Neuron (in vitro differentiated cells): ENCODE measurements around the gene C2orf78.
"Not testable (repeated sequence)": the region's sequence is repeated elsewhere in the genome, so short reads cannot be mapped to it uniquely, and the experiment has no call there.

Source experiments
- H2AFZ ChIP-seq: one replicate; pipeline ENCODE4 v1.6.1; 2013; ENCODE audit warnings: low read depth, mild to moderate bottlenecking, inconsistent platforms, low read length, moderate library complexity
- H3K27me3 ChIP-seq: one replicate; pipeline ENCODE4 v1.6.1; 2013; ENCODE audit warnings: low read length; ENCODE audit not compliant: insufficient read depth
- H3K36me3 ChIP-seq: one replicate; pipeline ENCODE4 v1.6.1; 2013; ENCODE audit warnings: low read length; ENCODE audit not compliant: insufficient read depth
- H3K4me1 ChIP-seq: one replicate; pipeline ENCODE4 v1.6.1; 2013; ENCODE audit warnings: low read length; ENCODE audit not compliant: insufficient read depth
- H3K4me3 ChIP-seq: 2 replicates; pipeline ENCODE4 v1.5.1; 2013; ENCODE audit warnings: mild to moderate bottlenecking, low read length, moderate library complexity
- H3K9me3 ChIP-seq: one replicate; pipeline ENCODE4 v1.6.1; 2013; ENCODE audit warnings: low read length

C2orf78 gene

GRCh38 chr2:73764945-73765344 is 19.0 kb upstream of the C2orf78 start:
- peaks cover 74% of the 10 kb centered on the region for H3K36me3 ChIP-seq

GRCh38 chr2:73766349-73766748 is 17.6 kb upstream of the C2orf78 start:
- Histone ChIP-seq H3K27me3 (no peaks in the 10 kb centered on the region), H3K9me3 (no peaks in the 10 kb centered on the region), H3K4me3 (no peak overlapping the region), H3K4me1 (no peaks in the 10 kb centered on the region), H3K36me3 (peaks cover 63% of the 10 kb centered on the region), H2AFZ (no peak overlapping the region)

More at GRCh38 chr2:73764945-73765344, 19.0 kb upstream of the C2orf78 start:
- Histone ChIP-seq H3K4me3 (no peak overlapping the region), H3K9me3 (no peaks in the 10 kb centered on the region), H3K4me1 (no peaks in the 10 kb centered on the region), H2AFZ (no peak overlapping the region), H3K27me3 (no peaks in the 10 kb centered on the region)

GRCh38 chr2:73766994-73767393 is 17.0 kb upstream of the C2orf78 start:
- H2AFZ ChIP-seq: no peak overlapping the region
- H3K4me1 ChIP-seq: no peaks in the 10 kb centered on the region
- no peaks in the 10 kb centered on the region for H3K27me3 ChIP-seq
- H3K9me3 ChIP-seq: no peaks in the 10 kb centered on the region
- H3K4me3 ChIP-seq: no peak overlapping the region
- H3K36me3 ChIP-seq: peaks cover 63% of the 10 kb centered on the region

GRCh38 chr2:73770725-73771124 is 13.3 kb upstream of the C2orf78 start:
- H3K27me3 ChIP-seq: no peaks in the 10 kb centered on the region
- H3K9me3 ChIP-seq: no peaks in the 10 kb centered on the region
- H3K4me3 ChIP-seq: no peak overlapping the region
- H3K36me3 ChIP-seq: peaks cover 72% of the 10 kb centered on the region
- H2AFZ ChIP-seq: no peak overlapping the region
- no peaks in the 10 kb centered on the region for H3K4me1 ChIP-seq

GRCh38 chr2:73772819-73773218 is 11.2 kb upstream of the C2orf78 start:
- H3K36me3 ChIP-seq: peaks cover 69% of the 10 kb centered on the region
- H3K27me3 ChIP-seq: no peaks in the 10 kb centered on the region
- no peak overlapping the region for H3K4me3 ChIP-seq
- H3K4me1 ChIP-seq: no peaks in the 10 kb centered on the region
- H3K9me3 ChIP-seq: no peaks in the 10 kb centered on the region
- no peak overlapping the region for H2AFZ ChIP-seq

- no peak overlapping the region for H3K4me3 ChIP-seq
- no peak overlapping the region for H2AFZ ChIP-seq
- H3K36me3 ChIP-seq: peaks cover 48% of the 10 kb centered on the region
- H3K27me3 ChIP-seq: no peaks in the 10 kb centered on the region
- H3K9me3 ChIP-seq: no peaks in the 10 kb centered on the region
- H3K4me1 ChIP-seq: peaks cover 4% of the 10 kb centered on the region
Observed at GRCh38 chr2:73776381-73776780, 7.6 kb upstream of the C2orf78 start.

- Histone ChIP-seq H3K36me3 (peaks cover 47% of the 10 kb centered on the region), H3K27me3 (no peaks in the 10 kb centered on the region), H3K4me1 (peaks cover 4% of the 10 kb centered on the region), H2AFZ (no peak overlapping the region), H3K4me3 (no peak overlapping the region), H3K9me3 (no peaks in the 10 kb centered on the region)
Observed at GRCh38 chr2:73776869-73777519, 7.0 kb upstream of the C2orf78 start.

GRCh38 chr2:73778867-73779466 is 5.0 kb upstream of the C2orf78 start:
- H3K36me3 ChIP-seq: peaks cover 28% of the 10 kb centered on the region
- H2AFZ ChIP-seq: peak overlapping the region; percentile 67
- H3K4me1 ChIP-seq, H3K9me3 ChIP-seq, H3K27me3 ChIP-seq: not testable (repeated sequence)
- H3K4me3 ChIP-seq: peak overlapping the region; percentile 80

GRCh38 chr2:73779467-73780236 is 4.3 kb upstream of the C2orf78 start, which contains the start of gene DUSP11:
TSS of gene DUSP11 (minus strand) at chr2:73780103. CDS start at chr2:73779974, 129 bp downstream.
- Histone ChIP-seq H3K36me3 (peaks cover 21% of the 10 kb centered on the region), H3K4me1 (peaks cover 4% of the 10 kb centered on the region), H3K9me3 (no peaks in the 10 kb centered on the region), H3K27me3 (no peaks in the 10 kb centered on the region), H3K4me3 (peak within 1 kb of the TSS; percentile 80), H2AFZ (peak within 1 kb of the TSS; percentile 67)

GRCh38 chr2:73780237-73780582 is 3.8 kb upstream of the C2orf78 start:
- no peaks in the 10 kb centered on the region for H3K9me3 ChIP-seq
- peak overlapping the region; percentile 67 for H2AFZ ChIP-seq
- peak overlapping the region; percentile 80 for H3K4me3 ChIP-seq
- H3K4me1 ChIP-seq: peaks cover 4% of the 10 kb centered on the region
- peaks cover 15% of the 10 kb centered on the region for H3K36me3 ChIP-seq
- H3K27me3 ChIP-seq: no peaks in the 10 kb centered on the region

GRCh38 chr2:73783402-73783801 is 581 bp upstream of the C2orf78 start:
- H3K9me3 ChIP-seq, H3K4me3 ChIP-seq, H3K4me1 ChIP-seq, H2AFZ ChIP-seq, H3K36me3 ChIP-seq, H3K27me3 ChIP-seq: not testable (repeated sequence)

- Histone ChIP-seq H3K4me1 (no peaks in the 10 kb centered on the region), H3K9me3 (no peaks in the 10 kb centered on the region), H3K36me3 (no peaks in the 10 kb centered on the region), H2AFZ (no peak overlapping the region), H3K27me3 (peaks cover 21% of the 10 kb centered on the region), H3K4me3 (no peak overlapping the region)
Observed at GRCh38 chr2:73811878-73812277, 27.9 kb downstream of the C2orf78 start.

GRCh38 chr2:73812635-73813034 is 28.7 kb downstream of the C2orf78 start:
- Histone ChIP-seq H3K36me3 (no peaks in the 10 kb centered on the region), H3K4me3 (no peak overlapping the region), H2AFZ (no peak overlapping the region), H3K9me3 (no peaks in the 10 kb centered on the region), H3K4me1 (no peaks in the 10 kb centered on the region), H3K27me3 (peaks cover 21% of the 10 kb centered on the region)
